NOMO-1 treated with dmso at 0.1 percent for 144 hours (cell line): ENCODE data around the gene AKAP17A.

ENCODE experiments used
- DNase-seq: peaks from one replicate; lab custom pipeline; 2025; ENCODE audit not compliant: unreplicated experiment; lab: John Stamatoyannopoulos, UW

Gene AKAP17A

GRCh38 chrX:1581132-1581531 lies 10.3 kb upstream of the AKAP17A start:
- DNase-seq, result peak; percentile 96

- peak; percentile 75 for DNase-seq
Observed at GRCh38 chrX:1582686-1583437, 8.5 kb upstream of the AKAP17A start.

GRCh38 chrX:1584237-1585011 lies 7.0 kb upstream of the AKAP17A start:
- no peak for DNase-seq

- no peak for DNase-seq
Observed at GRCh38 chrX:1587161-1587560, 4.2 kb upstream of the AKAP17A start.

- DNase-seq, result no peak
Observed at GRCh38 chrX:1589356-1590130, 1.9 kb upstream of the AKAP17A start.

GRCh38 chrX:1591863-1592469 lies 562 bp downstream of the AKAP17A start:
- no peak for DNase-seq

- peak; percentile 53 for DNase-seq
Observed at GRCh38 chrX:1592470-1593142, 1.2 kb downstream of the AKAP17A start.

- no peak for DNase-seq
Observed at GRCh38 chrX:1593286-1594271, 2.2 kb downstream of the AKAP17A start.

GRCh38 chrX:1595711-1596060 lies 4.3 kb downstream of the AKAP17A start:
- no peak for DNase-seq

GRCh38 chrX:1596676-1597344 lies 5.4 kb downstream of the AKAP17A start:
- no peak for DNase-seq

GRCh38 chrX:1597345-1598020 lies 6.1 kb downstream of the AKAP17A start:
- no peak for DNase-seq

- DNase-seq, result no peak
Observed at GRCh38 chrX:1598021-1598875, 6.8 kb downstream of the AKAP17A start.

- DNase-seq, result no peak
Observed at GRCh38 chrX:1598876-1599790, 7.7 kb downstream of the AKAP17A start.

GRCh38 chrX:1599791-1600405 lies 8.5 kb downstream of the AKAP17A start:
- DNase-seq, result no peak

GRCh38 chrX:1600406-1601050 lies 9.1 kb downstream of the AKAP17A start:
- DNase-seq, result no peak
